PC-9 (cell line): ENCODE measurements around the gene KCNK3. TPM values are rescaled to one million over a fixed set of nuclear protein-coding genes. Genes with fewer than 3 reads are reported as not detected.

Experiments
- BruUV-seq: library from RNA; stranded (reverse); fragments of 400-500 nt; replicated peaks from 2 replicates; lab custom pipeline; 2021; lab: Mats Ljungman, UMichigan
- CTCF ChIA-PET: fragments of 300-600 bp; sonication (Branson Sonifier 250); formaldehyde crosslinking; loops from one replicate; lab custom pipeline; 2022; ENCODE audit warnings: antibody characterized with exemption; lab: Charles Lee
- POLR2A ChIA-PET: fragments of 300-600 bp; sonication (Branson Sonifier 250); formaldehyde crosslinking; loops from one replicate; lab custom pipeline; 2022; ENCODE audit warnings: antibody characterized with exemption; ENCODE audit not compliant: unreplicated experiment; lab: Charles Lee
- DNase-seq, 2 experiments: peaks; one replicate each; pipeline versions ENCODE4 v3.0.0 to v3.0.0-alpha.2; 2015 to 2022; ENCODE audit warnings: mixed read lengths in 1 of 2
- H2AFZ ChIP-seq: fragments of 200-600 bp; sonication (generic); 2 replicates; pipeline ENCODE4 v1.8.1; 2017; ENCODE audit warnings: antibody characterized with exemption
- H3F3A ChIP-seq: fragments of 200-600 bp; sonication (generic); 2 replicates; pipeline ENCODE4 v1.8.1; 2017; ENCODE audit warnings: antibody characterized with exemption, mild to moderate bottlenecking, low read depth; ENCODE audit not compliant: insufficient read depth
- H3K27ac ChIP-seq: fragments of 200-600 bp; sonication (generic); 2 replicates; pipeline ENCODE4 v1.6.1; 2016; ENCODE audit warnings: mixed run types
- H3K27me3 ChIP-seq: fragments of 200-600 bp; sonication (generic); 2 replicates; pipeline ENCODE4 v1.6.1; 2016; ENCODE audit warnings: low read depth, mixed run types; ENCODE audit not compliant: insufficient read depth
- H3K36me3 ChIP-seq: fragments of 200-600 bp; sonication (generic); 2 replicates; pipeline ENCODE4 v1.6.1; 2016; ENCODE audit warnings: low read depth, mixed run types
- H3K4me1 ChIP-seq: fragments of 200-600 bp; sonication (generic); replicated peaks from 2 replicates; pipeline ENCODE4 v1.6.1; 2016; ENCODE audit warnings: mixed run types; ENCODE audit not compliant: insufficient read depth
- H3K4me2 ChIP-seq: fragments of 200-600 bp; sonication (generic); 2 replicates; pipeline ENCODE4 v1.6.1; 2017; ENCODE audit warnings: mixed run types
- H3K4me3 ChIP-seq: fragments of 200-600 bp; sonication (generic); 2 replicates; pipeline ENCODE4 v1.6.1; 2016; ENCODE audit warnings: mixed run types
- H3K79me2 ChIP-seq: fragments of 200-600 bp; sonication (generic); 2 replicates; pipeline ENCODE4 v1.6.1; 2017; ENCODE audit warnings: low read depth, mixed run types
- H3K9me2 ChIP-seq: fragments of 200-600 bp; sonication (generic); 2 replicates; pipeline ENCODE4 v1.8.1; 2017; ENCODE audit warnings: mild to moderate bottlenecking; ENCODE audit not compliant: insufficient read depth
- H3K9me3 ChIP-seq: fragments of 200-600 bp; sonication (generic); 2 replicates; pipeline ENCODE4 v1.8.1; 2016; ENCODE audit warnings: low read depth; ENCODE audit not compliant: insufficient read depth
- H4K20me1 ChIP-seq: fragments of 200-600 bp; sonication (generic); 2 replicates; pipeline ENCODE4 v1.8.1; 2017; ENCODE audit not compliant: insufficient read depth
- EZH2 ChIP-seq: fragments of 200-600 bp; sonication (generic); IDR thresholded peaks from 2 replicates; pipeline ENCODE4 v1.8.0; 2017; ENCODE audit warnings: antibody characterized with exemption, low read depth
- intact Hi-C: fragments of 100-400 bp; cut with micrococcal nuclease; formaldehyde crosslinking; loops from one replicate; pipeline ENCODE4 v1.10.0; 2022; ENCODE audit not compliant: unreplicated experiment
- total RNA-seq: library from RNA; stranded (reverse); gene quantifications from 2 replicates; pipeline ENCODE4 v1.2.3, GENCODE V29; 2021
- TF ChIP-seq, protein P1 (sequence below): fragments of 200-600 bp; sonication (generic); conservative IDR thresholded peaks from 2 replicates; pipeline ENCODE4 v1.6.1; 2017; ENCODE audit warnings: mixed run types, antibody characterized with exemption, mild to moderate bottlenecking, moderate library complexity

The KCNK3 gene
- total RNA-seq, 1 experiment from 2014 or later = not detected

DNA sequence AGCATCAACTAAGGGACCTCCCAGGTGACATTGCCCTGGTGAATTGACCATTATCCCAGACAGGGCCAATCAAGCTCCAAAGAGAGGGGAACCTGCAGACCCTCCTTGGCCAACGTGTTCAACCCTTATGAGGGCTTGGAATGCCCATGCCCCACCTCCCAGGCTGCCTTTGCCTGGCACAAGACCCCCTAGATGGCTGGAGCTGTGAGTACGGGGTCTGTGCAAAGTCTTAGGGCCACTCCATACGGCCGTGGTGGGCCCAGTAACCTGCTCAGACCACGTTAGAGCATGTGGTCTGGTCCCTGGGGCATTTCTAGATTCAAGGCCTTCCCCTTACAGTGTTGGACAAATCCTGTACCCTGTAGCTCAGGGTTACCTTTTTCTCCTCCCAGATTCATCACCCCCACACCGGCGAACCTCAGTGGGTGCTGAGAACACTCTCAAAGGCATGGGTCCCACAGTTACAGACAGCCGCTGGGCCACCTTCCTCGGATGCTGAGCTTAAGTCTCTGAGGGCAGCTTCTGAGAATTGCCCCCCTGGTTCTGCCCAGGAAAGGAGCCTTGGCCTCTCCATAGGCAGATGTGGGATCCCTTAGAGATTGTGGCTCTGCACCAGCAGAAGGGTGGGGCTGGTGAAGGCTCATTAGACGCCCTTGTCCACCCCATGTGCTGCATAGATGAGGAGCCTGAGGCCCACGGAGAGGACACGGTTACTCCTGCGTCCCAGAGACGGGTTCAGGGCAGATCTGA is 18.3 kb upstream of the KCNK3 start:
- no peak overlapping the region for H3K4me3 ChIP-seq
- H3K9me3 ChIP-seq = no peaks in the 10 kb centered on the region
- TF ChIP-seq, protein P1, sequence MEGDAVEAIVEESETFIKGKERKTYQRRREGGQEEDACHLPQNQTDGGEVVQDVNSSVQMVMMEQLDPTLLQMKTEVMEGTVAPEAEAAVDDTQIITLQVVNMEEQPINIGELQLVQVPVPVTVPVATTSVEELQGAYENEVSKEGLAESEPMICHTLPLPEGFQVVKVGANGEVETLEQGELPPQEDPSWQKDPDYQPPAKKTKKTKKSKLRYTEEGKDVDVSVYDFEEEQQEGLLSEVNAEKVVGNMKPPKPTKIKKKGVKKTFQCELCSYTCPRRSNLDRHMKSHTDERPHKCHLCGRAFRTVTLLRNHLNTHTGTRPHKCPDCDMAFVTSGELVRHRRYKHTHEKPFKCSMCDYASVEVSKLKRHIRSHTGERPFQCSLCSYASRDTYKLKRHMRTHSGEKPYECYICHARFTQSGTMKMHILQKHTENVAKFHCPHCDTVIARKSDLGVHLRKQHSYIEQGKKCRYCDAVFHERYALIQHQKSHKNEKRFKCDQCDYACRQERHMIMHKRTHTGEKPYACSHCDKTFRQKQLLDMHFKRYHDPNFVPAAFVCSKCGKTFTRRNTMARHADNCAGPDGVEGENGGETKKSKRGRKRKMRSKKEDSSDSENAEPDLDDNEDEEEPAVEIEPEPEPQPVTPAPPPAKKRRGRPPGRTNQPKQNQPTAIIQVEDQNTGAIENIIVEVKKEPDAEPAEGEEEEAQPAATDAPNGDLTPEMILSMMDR = no peak
- no peak for TF ChIP-seq EZH2
- peaks cover 12% of the 10 kb centered on the region; the same call in 1 of the 2 replicates for H3F3A ChIP-seq
- no peaks in the 10 kb centered on the region for H3K36me3 ChIP-seq
- H3K27ac ChIP-seq = no peak overlapping the region
- no peaks in the 10 kb centered on the region for H3K27me3 ChIP-seq
- no peaks in the 10 kb centered on the region for H3K79me2 ChIP-seq
- intact Hi-C loops = no loop called here
- ChIA-PET POLR2A (no interaction called here), CTCF (no interaction called here)
- no TSS peak for BruUV-seq
- peaks cover 33% of the 10 kb centered on the region for H3K4me1 ChIP-seq
- H3K9me2 ChIP-seq = no peaks in the 10 kb centered on the region
- no peak overlapping the region for H3K4me2 ChIP-seq
- no peaks in the 10 kb centered on the region for H4K20me1 ChIP-seq
- no peak for DNase-seq
- no peak overlapping the region for H2AFZ ChIP-seq

DNA sequence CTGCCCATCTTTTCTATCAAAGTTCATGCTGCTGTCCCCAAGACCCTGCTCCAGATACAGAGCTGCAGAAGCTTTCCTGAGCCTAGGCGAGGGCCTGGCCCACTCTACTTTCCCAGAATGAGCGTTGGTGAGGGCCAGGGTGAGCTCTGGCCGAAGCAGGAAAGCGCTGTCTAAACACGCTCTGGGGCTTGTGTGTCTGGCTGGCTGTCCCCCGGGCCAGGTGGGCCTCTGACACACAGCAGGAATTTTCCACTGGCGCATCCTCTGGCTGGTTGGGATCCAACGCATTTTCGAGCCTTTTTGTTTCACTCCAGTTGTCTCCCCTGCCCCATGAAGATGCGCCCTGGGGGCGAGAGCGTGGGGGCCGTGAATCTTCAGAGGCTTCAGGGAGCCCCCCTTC is 17.8 kb upstream of the KCNK3 start:
- Histone ChIP-seq H3K27me3 (no peaks in the 10 kb centered on the region), H3K36me3 (no peaks in the 10 kb centered on the region), H3K4me2 (no peak overlapping the region), H3K9me2 (no peaks in the 10 kb centered on the region), H3K79me2 (no peaks in the 10 kb centered on the region), H3K4me3 (no peak overlapping the region), H3K9me3 (no peaks in the 10 kb centered on the region), H2AFZ (no peak overlapping the region), H3F3A (peaks cover 12% of the 10 kb centered on the region; the same call in 1 of the 2 replicates), H4K20me1 (no peaks in the 10 kb centered on the region), H3K27ac (no peak overlapping the region), H3K4me1 (peaks cover 33% of the 10 kb centered on the region)
- BruUV-seq = no TSS peak
- ChIA-PET CTCF (no interaction called here), POLR2A (no interaction called here)
- TF ChIP-seq EZH2 = no peak
- TF ChIP-seq, protein P1 = no peak
- intact Hi-C loops = no loop called here
- DNase-seq = no peak

DNA sequence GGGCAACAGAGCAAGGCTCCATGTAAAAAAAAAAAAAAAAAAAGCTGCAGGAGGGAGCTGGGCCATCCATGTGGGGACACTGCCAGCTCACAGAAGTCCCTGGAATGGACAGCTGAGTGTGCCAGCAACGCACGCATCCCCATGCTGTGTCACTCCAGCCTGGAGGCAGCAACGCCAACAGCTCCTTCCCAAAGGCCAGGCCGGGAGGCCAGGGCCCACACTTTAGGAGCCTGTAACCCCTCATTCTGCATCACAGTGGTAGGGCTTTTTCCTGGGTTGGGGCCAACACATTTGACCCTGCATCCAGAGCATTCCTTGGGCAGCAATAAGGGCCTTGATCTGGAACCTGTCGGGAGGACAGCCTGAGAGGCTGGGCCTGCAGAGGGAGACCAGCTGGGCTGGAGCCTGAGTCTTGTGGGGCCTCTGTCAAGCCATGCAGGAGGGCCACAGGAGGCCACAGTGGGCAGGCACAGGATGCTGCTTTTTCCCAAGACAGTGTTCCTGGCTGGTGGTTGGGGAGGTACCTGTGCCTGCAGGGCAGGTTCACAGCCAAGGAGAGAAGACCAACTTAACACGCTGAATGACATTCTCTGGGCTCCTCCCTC is 16.8 kb upstream of the KCNK3 start:
- BruUV-seq = no TSS peak
- intact Hi-C loops = no loop called here
- CTCF ChIA-PET = no interaction called here

More for the DNA sequence above, 16.8 kb upstream of the KCNK3 start:
- no peak for TF ChIP-seq EZH2
- TF ChIP-seq, protein P1 = no peak
- POLR2A ChIA-PET = no interaction called here
- Histone ChIP-seq H3F3A (peaks cover 12% of the 10 kb centered on the region; the same call in 1 of the 2 replicates), H3K4me3 (no peak overlapping the region), H3K36me3 (no peaks in the 10 kb centered on the region), H3K4me1 (peaks cover 24% of the 10 kb centered on the region), H3K27me3 (no peaks in the 10 kb centered on the region), H3K79me2 (no peaks in the 10 kb centered on the region), H4K20me1 (no peaks in the 10 kb centered on the region), H3K9me2 (no peaks in the 10 kb centered on the region), H3K4me2 (no peak overlapping the region), H3K27ac (no peak overlapping the region), H2AFZ (no peak overlapping the region), H3K9me3 (no peaks in the 10 kb centered on the region)
- DNase-seq = no peak
